CD4-positive, alpha-beta T cell treated with Interferon alpha-2 for 1 hour (primary cell): Measurements from ENCODE around the gene ZBED4.

Experiments
- DNase-seq, 2 donors: peaks; one replicate each; pipeline ENCODE4 v3.0.0-alpha.2; 2020 to 2022

ZBED4 gene

DNA sequence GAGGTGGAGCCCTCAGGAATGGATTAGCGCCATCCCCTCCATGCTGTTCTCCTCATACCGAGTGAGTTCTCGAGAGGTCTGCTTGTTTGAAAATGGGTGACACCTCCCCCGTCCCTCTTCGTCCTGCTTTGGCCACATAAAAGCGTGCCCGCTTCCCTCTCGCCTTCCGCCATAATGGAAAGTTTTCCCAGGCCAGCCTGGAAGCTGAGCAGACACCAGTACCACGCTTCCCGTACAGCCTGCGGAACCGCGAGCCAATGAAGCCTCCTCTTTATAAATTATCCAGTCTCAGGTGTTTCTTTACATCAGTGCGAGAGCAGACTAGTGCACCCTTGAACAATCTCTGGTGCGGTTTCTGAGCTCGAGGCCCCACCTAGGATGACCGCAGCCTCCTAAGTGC, 51.8 kb downstream of the ZBED4 start:
- DNase-seq: no peak

GRCh38 chr22:49906071-49906798, 52.6 kb downstream of the ZBED4 start:
- no peak for DNase-seq

GRCh38 chr22:49906799-49907290, 53.2 kb downstream of the ZBED4 start:
- no peak for DNase-seq

GRCh38 chr22:49907807-49908206, 54.2 kb downstream of the ZBED4 start:
- no peak for DNase-seq

DNA sequence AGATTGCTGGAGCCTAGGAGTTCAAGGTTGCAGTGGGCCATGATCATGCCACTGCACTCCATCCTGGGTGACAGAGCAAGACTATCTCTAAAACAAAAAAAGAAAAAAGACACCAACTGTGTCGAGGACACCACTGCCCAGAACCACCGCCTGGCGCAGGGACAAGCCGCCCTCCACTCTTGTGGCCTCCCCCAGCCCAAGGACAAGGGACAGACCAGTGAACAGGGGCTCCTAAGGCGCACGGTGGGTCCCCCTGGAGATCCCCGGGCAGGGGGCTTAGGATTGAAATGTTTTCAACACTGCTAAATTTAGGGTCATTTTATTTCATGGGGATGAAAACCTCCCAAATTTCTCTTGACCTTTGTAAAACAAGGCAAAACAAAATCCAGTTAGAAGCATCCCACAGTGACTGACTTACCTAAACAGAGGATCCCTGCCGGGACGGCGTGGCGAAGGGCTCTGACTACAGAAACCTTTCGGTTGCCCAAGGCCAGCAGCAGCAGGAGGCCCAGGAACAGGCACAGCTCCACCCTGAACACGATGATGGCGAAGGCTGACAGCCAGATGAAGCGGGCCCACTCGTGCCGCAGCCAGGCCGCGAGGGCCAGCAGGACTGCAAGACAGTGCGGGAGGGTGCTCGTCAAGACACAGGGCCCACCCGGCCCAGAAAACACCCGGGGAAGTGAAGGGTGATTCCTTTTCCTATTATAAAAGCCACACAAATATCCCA, 56.0 kb downstream of the ZBED4 start:
- DNase-seq: no peak

DNA sequence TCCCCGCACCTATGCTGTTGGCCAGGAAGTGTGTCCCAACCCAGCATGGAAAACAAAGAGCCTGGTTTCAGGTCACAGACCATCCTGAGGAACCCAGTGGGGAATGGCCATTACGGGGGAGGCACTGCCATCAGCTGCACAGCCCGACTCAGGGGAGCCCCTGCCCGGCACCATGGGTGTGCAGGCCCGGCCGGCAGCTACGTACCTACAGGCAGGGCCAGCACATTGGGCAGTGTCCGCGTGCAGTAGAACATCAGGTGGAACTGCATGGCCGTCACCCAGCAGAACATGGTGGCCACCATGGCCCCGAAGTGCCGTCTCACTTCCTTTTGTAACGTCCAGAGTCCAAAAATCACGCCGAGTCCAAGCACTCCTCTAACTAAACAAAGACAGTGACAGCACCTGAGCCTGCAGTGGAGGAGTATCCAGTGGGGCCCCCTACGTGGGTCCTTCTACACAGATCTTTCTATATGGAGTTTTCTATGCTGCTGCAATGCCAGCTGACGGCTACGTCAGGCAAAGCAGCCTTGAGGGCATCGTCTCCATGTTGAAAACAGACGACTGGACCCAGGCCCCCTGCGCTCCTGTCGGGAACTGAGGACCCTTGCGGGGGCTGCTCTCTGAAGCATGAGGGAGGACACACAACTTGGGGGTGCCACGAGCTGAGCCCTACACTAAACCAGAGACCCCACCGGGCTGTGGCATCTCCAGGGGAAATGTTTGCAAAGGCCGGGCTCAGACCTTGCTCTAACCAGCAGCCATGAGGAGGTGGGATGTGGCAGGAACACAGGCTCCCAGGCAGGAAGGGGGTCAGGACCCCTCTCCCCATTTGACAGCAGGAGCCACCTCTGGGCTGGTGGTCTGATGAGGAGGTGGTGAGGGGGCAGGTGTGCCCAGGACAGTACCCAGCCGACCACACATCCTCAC, 56.8 kb downstream of the ZBED4 start:
- DNase-seq: no peak

- no peak for DNase-seq
Observed at GRCh38 chr22:49911881-49912625, 58.4 kb downstream of the ZBED4 start.

- DNase-seq: no peak
Observed at GRCh38 chr22:49913026-49913425, 59.4 kb downstream of the ZBED4 start.

GRCh38 chr22:49913446-49913845, 59.8 kb downstream of the ZBED4 start:
- DNase-seq: no peak

GRCh38 chr22:49914256-49914655, 60.6 kb downstream of the ZBED4 start:
- no peak for DNase-seq

DNA sequence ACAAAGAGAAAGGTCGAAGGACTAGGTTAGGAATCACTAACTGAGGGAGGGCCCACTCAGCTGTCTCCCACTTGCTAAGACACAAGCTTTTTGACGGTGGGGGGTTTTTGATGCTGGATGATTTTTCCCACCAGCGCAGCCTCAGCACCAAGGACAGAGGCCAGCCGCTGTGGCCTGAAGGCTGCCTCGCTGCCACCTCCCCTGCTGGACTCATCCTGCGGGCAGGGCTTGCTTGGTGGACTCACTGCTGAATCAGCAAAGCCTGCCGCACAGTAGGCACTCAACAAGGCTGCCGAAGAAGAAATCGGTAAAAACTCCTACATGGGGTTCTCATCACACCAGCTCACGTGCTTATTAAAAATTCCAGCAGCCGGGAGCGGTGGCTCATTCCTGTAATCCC, 62.0 kb downstream of the ZBED4 start:
- DNase-seq: no peak

DNA sequence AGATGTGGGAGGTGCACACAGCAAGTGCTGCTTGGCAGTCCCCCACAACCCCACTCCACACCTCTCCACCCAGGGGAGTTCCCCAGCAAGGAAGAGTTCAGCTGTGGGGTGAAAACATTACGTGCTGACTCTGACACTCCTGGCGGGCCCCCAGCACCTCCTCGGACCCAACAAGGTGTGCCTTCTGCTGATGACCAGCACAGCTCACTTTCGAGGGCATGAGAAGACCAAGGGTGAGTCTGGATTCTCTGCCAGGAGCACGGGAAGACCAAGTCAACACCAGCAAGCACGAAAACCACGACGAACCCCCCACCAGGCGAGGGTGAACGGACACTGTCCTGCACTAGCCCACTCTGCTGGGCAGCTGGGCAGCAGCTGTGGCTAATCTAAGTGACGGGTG, 63.2 kb downstream of the ZBED4 start:
- DNase-seq: no peak

- peak; percentile 96 to 97 for DNase-seq
Observed at GRCh38 chr22:49917974-49918910, 64.6 kb downstream of the ZBED4 start, which contains the start of the genes ALG12 and CRELD2. Gene ALG12 (minus strand): TSS chr22:49918438. CDS start chr22:49913765, 4,673 bp downstream. Gene CRELD2 (plus strand): TSS chr22:49918634. CDS start chr22:49918770, 136 bp downstream.

GRCh38 chr22:49918911-49919881, 65.6 kb downstream of the ZBED4 start:
- no peak for DNase-seq

- no peak for DNase-seq
Observed at GRCh38 chr22:49920859-49921258, 67.2 kb downstream of the ZBED4 start.

DNA sequence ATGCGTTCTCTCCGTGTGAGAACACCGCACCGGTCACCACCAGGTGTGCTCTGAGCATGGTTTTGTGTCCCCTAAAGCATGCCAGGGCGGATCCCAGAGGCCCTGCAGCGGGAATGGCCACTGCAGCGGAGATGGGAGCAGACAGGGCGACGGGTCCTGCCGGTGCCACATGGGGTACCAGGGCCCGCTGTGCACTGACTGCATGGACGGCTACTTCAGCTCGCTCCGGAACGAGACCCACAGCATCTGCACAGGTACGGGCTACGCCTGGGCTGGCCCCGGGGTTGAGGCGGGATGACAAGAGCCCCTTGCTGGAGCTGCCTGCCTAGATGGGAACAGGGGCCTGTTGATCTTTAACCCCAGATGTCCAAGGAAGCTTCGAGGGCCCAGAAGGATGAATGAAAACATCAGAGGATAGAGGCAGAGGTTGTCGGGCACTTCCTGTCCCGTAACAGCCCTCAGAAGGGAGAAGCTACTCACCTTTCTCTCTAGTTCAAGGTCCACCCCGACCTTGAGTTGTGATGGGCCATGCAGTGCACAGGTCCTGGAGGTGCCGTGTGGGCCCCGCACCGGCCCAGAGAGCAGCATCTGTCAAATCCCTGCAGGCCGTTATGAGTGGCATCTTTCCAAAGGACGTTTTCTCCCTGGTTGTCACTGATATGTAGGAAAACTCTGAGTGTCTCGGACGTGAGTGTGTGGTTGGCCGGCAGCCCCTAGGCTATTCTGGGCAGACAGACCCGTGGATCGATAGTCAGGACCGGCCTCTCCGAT, 68.0 kb downstream of the ZBED4 start:
- no peak for DNase-seq

DNA sequence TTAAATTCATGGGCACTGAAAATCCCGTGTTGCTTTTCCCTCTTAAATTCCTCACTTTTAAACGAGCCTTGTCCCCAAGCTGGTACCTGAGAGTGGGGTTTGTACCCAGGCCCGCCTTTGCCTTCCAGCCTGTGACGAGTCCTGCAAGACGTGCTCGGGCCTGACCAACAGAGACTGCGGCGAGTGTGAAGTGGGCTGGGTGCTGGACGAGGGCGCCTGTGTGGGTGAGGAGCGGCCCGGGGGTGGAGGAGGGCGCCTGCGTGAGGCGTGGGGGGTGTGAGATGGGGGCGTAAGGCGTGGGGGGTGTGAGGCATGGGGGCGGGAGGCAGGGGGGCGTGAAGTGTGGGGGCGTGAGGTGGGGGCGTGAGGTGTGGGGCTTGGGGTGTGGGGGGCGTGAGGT, 68.8 kb downstream of the ZBED4 start:
- no peak for DNase-seq

- no peak for DNase-seq
Observed at GRCh38 chr22:49922926-49923325, 69.3 kb downstream of the ZBED4 start.

GRCh38 chr22:49923445-49923844, 69.8 kb downstream of the ZBED4 start:
- peak; percentile 34 to 38 for DNase-seq
